K562 (cell line): Measurements from ENCODE around the gene WFDC6. TPM values are rescaled to one million over a fixed set of nuclear protein-coding genes. Genes with fewer than 3 reads are reported as not detected.

Experiments
- ATAC-seq: fragments of 200-7000 bp; cut with Tn5 transposase; 3 replicates; pipeline ENCODE4 v1.9.1; 2020; ENCODE audit warnings: moderate library complexity
- BruUV-seq: library from RNA; stranded (reverse); fragments of 400-500 nt; replicated peaks from 2 replicates; lab custom pipeline; 2021; lab: Mats Ljungman, UMichigan
- CTCF ChIA-PET: fragments of 300-600 bp; formaldehyde crosslinking; extraction: SDS; loops from one replicate; lab custom pipeline; 2021; ENCODE audit warnings: low intra/inter-chr PET ratio; lab: Yijun Ruan, JAX
- POLR2A ChIA-PET: fragments of 300-600, 350-650 bp; sonication (Branson Sonifier 250); formaldehyde crosslinking; extraction: SDS; loops from one replicate; lab custom pipeline; 2021; ENCODE audit warnings: antibody characterized with exemption, inconsistent platforms; lab: Yijun Ruan, JAX
- DNase-seq, 4 experiments: peaks; one replicate each; pipeline versions ENCODE4 v3.0.0 to v3.0.0-alpha.2; 2011 to 2018; ENCODE audit warnings: low spot score in 3 of 4, mixed read lengths in 3 of 4; ENCODE audit errors: extremely low read depth in 1 of 4
- FAIRE-seq: peaks from 2 replicates; lab custom pipeline; 2011; peaks lifted over from hg19 to GRCh38; lab: Jason Lieb, UNC
- H2AFZ ChIP-seq: 2 replicates; pipeline ENCODE4 v1.6.0; 2011; ENCODE audit warnings: low read depth, low read length, control low read depth, inconsistent platforms
- H3K27ac ChIP-seq: fragments of 200-600 bp; 3 replicates; pipeline ENCODE4 v1.8.0; 2011; ENCODE audit warnings: low read depth, mild to moderate bottlenecking, control low read depth, inconsistent platforms, low read length, moderate library complexity, mixed read lengths; ENCODE audit errors: extremely low read depth
- H3K27me3 ChIP-seq, 2 experiments: fragments of 300-600 bp in 1 of 2; 2 replicates in 1 of 2; 3 replicates in 1 of 2; pipeline versions ENCODE4 v1.6.0 to v1.8.0; 2011; ENCODE audit warnings: inconsistent platforms in 2 of 2, low read length in 2 of 2, mild to moderate bottlenecking in 1 of 2, mixed read lengths in 1 of 2, moderate library complexity in 1 of 2; ENCODE audit not compliant: control insufficient read depth in 2 of 2, insufficient read depth in 2 of 2
- H3K36me3 ChIP-seq: fragments of 300-600 bp; 3 replicates; pipeline ENCODE4 v1.8.0; 2011; ENCODE audit warnings: mild to moderate bottlenecking, low read length, inconsistent platforms; ENCODE audit not compliant: control insufficient read depth, insufficient read depth
- H3K4me1 ChIP-seq, 2 experiments: fragments of 200-600 bp in 1 of 2; replicated peaks in 1 of 2; 2 replicates in 1 of 2; 3 replicates in 1 of 2; pipeline versions ENCODE4 v1.5.1 to v1.8.0; 2011; ENCODE audit warnings: inconsistent platforms in 2 of 2, low read length in 2 of 2, mild to moderate bottlenecking in 1 of 2, mixed read lengths in 1 of 2, moderate library complexity in 1 of 2; ENCODE audit not compliant: control insufficient read depth in 2 of 2, insufficient read depth in 2 of 2
- H3K4me2 ChIP-seq: 2 replicates; pipeline ENCODE4 v1.6.1; 2011; ENCODE audit warnings: low read length, control low read depth, inconsistent platforms, mixed read lengths; ENCODE audit not compliant: insufficient read depth
- H3K4me3 ChIP-seq: fragments of 200-600 bp; sonication (generic), shearing (Covaris generic); 2 replicates; pipeline ENCODE4 v1.5.1; 2016; ENCODE audit warnings: control low read depth, inconsistent platforms
- H3K79me2 ChIP-seq: fragments of 200-600 bp; 3 replicates; pipeline ENCODE4 v1.8.0; 2011; ENCODE audit warnings: low read length, inconsistent platforms; ENCODE audit not compliant: control insufficient read depth, insufficient read depth
- H3K9ac ChIP-seq, 2 experiments: 2 replicates each; pipeline versions ENCODE4 v1.6.0 to v1.6.1; 2011; ENCODE audit warnings: low read depth in 2 of 2, low read length in 2 of 2, control low read depth in 1 of 2, inconsistent platforms in 1 of 2, mild to moderate bottlenecking in 1 of 2, mixed read lengths in 1 of 2; ENCODE audit not compliant: insufficient read depth in 1 of 2
- H3K9me1 ChIP-seq: one replicate; pipeline ENCODE4 v1.6.0; 2011; ENCODE audit warnings: inconsistent platforms, mild to moderate bottlenecking, low read length, moderate library complexity; ENCODE audit not compliant: control insufficient read depth, insufficient read depth
- H3K9me3 ChIP-seq: replicated peaks from 2 replicates; pipeline ENCODE4 v1.5.1; 2011; ENCODE audit warnings: low read depth, low read length, inconsistent platforms; ENCODE audit not compliant: control insufficient read depth, insufficient read depth
- H4K20me1 ChIP-seq: replicated peaks from 2 replicates; pipeline ENCODE4 v1.6.1; 2011; ENCODE audit warnings: low read length, inconsistent platforms, mixed read lengths; ENCODE audit not compliant: control insufficient read depth, insufficient read depth
- ARID3A ChIP-seq: IDR thresholded peaks from 2 replicates; pipeline ENCODE4 v1.6.1; 2012; ENCODE audit warnings: low read depth, low read length, improper control_type of control experiment, borderline replicate concordance
- ARID4B ChIP-seq: sonication (generic); formaldehyde crosslinking; IDR thresholded peaks from 2 replicates; pipeline ENCODE4 v1.8.0; 2022; ENCODE audit warnings: mild to moderate bottlenecking, missing genetic modification reagents
- KDM4B ChIP-seq, 2 experiments: fragments of 450-650 bp in 1 of 2; sonication (generic) in 1 of 2; IDR thresholded peaks; 2 replicates each; pipeline ENCODE4 v1.6.1; 2016 to 2017; ENCODE audit warnings: borderline replicate concordance in 2 of 2, antibody characterized with exemption in 1 of 2, low read depth in 1 of 2, mild to moderate bottlenecking in 1 of 2
- TAF7 ChIP-seq: fragments of 450-650 bp; IDR thresholded peaks from 2 replicates; pipeline ENCODE4 v1.6.1; 2016; ENCODE audit warnings: missing genetic modification characterization, missing compliant biosample characterization
- ZNF561 ChIP-seq: fragments of 450-650 bp; formaldehyde crosslinking; conservative IDR thresholded peaks from 2 replicates; pipeline ENCODE4 v1.4.0; 2020; ENCODE audit warnings: mild to moderate bottlenecking, moderate library complexity
- ZNF780A ChIP-seq: fragments of 250-450 bp; sonication (Bioruptor Pico); IDR thresholded peaks from 2 replicates; pipeline ENCODE4 v1.5.0; 2021; ENCODE audit warnings: mild to moderate bottlenecking
- WGBS: fragments of 100-300 bp; shearing (Covaris generic); methylation state at CpG from one replicate; pipeline ENCODE4 v1.1.6; 2016; ENCODE audit warnings: low coverage, mixed read lengths; ENCODE audit not compliant: insufficient coverage; ENCODE audit errors: missing lambda C conversion rate; 5-methylcytosine and 5-hydroxymethylcytosine counted together
- in situ Hi-C: fragments of 300-500 bp; cut with MboI; formaldehyde crosslinking; loops from 4 replicates; pipeline ENCODE4 v1.15.0; 2018; ENCODE audit warnings: inconsistent platforms, mixed read lengths
- intact Hi-C: fragments of 100-400 bp; cut with micrococcal nuclease; formaldehyde crosslinking; loops from 2 replicates; pipeline ENCODE4 v1.14.2; 2022
- polyA plus RNA-seq, 8 experiments: library from polyadenylated mRNA; depleted of rRNA in 4 of 8; stranded (reverse) in 5 of 8; unstranded in 3 of 8; fragments of >200 nt; fragmentation: Nextera tagmentation in 2 of 8; fragmentation: Illumina TruSeq in 1 of 8; extraction: Ambion mirVana in 2 of 8; extraction: Trizol in 1 of 8; gene quantifications; 2 replicates each; pipeline versions ENCODE4 v1.2.1 to v1.2.3, GENCODE V29; 2011 to 2014; ENCODE audit warnings: inconsistent platforms in 1 of 8, missing spikeins in 1 of 8
- small RNA-seq: library from RNA; depleted of rRNA; stranded (forward); fragments of <200 nt; gene quantifications from one replicate; pipeline ENCODE3, GENCODE V24; 2014
- total RNA-seq, 7 experiments: library from RNA; depleted of rRNA in 6 of 7; stranded (reverse); fragments of >200 nt in 6 of 7; fragmentation: Illumina TruSeq in 2 of 7; extraction: Trizol in 2 of 7; gene quantifications; 2 replicates each; pipeline versions ENCODE4 v1.2.1 to v1.2.3, GENCODE V29; 2011 to 2021; ENCODE audit warnings: low replicate concordance in 1 of 7

The WFDC6 gene
- total and polyA plus RNA-seq, 9 of the 15 experiments (the other 6 are each of a cell fraction or from before 2014, with no cell fraction given), result not detected

- Histone ChIP-seq H3K4me2 (no peak overlapping the region), H3K4me1 (no peaks in the 10 kb centered on the region), H2AFZ (no peak overlapping the region), H3K36me3 (no peaks in the 10 kb centered on the region), H4K20me1 (no peaks in the 10 kb centered on the region), H3K9me3 (no peaks in the 10 kb centered on the region), H3K9ac (no peak overlapping the region), H3K9me1 (no peaks in the 10 kb centered on the region), H3K79me2 (no peaks in the 10 kb centered on the region), H3K27me3 (peaks cover 12 to 34% of the 10 kb centered on the region in 2 experiments; a peak in 4 of 5 replicates), H3K4me3 (no peak overlapping the region), H3K27ac (no peak overlapping the region)
- CTCF ChIA-PET, result no interaction called here
- WGBS, result 2% methylated on average over 6 of the region's 6 CpGs
- FAIRE-seq (no peak), DNase-seq (no peak), ATAC-seq (no peak)
- intact Hi-C loops, result no loop called here
- no peak for TF ChIP-seq ZNF780A (CRISPR knock-in tag)
- TF ChIP-seq KDM4B (IDR thresholded peaks at IDR 0.05; ENCODE audit: borderline replicate concordance in 2 of 2, low read depth in 1 of 2), result no peak
- TF ChIP-seq ARID4B (CRISPR knock-in tag), result no peak
- no peak for TF ChIP-seq ARID3A
- TF ChIP-seq ZNF561 (CRISPR knock-in tag), result no peak
- no peak for TF ChIP-seq TAF7 (tag)
- no TSS peak for BruUV-seq
- in situ Hi-C loops, result no loop called here
- POLR2A ChIA-PET, result interaction anchor here (1.4 to 1.5 kb wide), 2 partner anchors 30 to 122 kb away, joined by 3 to 4 read pairs; partner anchors contain the start of gene SYS1
Measured at GRCh38 chr20:45484676-45485075, 54.6 kb downstream of the WFDC6 start.

Small RNA genes within 50 kb of the gene (small RNA-seq; reads per million reads assigned to genes)
- not detected for gene AL031663.1
- gene HSPD1P21, result not detected
- gene RNA5SP485, result 0.11 reads per million

Other genes starting within 250 kb of the WFDC6 start
Only the 7 nearest of the 17 such genes appear.
- 46.9 and 75.3 TPM in 2 replicates for gene PIGT, start 123.3 kb downstream of the WFDC6 start, total RNA-seq (2014; rRNA removed)
- 27.3 and 31.5 TPM in 2 replicates for gene PIGT, start 123.3 kb downstream of the WFDC6 start, total RNA-seq (2014; rRNA removed; fragmentation: Illumina TruSeq; extraction: Trizol)
- 49.2 and 53.0 TPM in 2 replicates for gene PIGT, start 123.3 kb downstream of the WFDC6 start, total RNA-seq (2015; rRNA removed; fragmentation: Illumina TruSeq; extraction: Trizol)
- 75.1 and 79.9 TPM in 2 replicates for gene PIGT, start 123.3 kb downstream of the WFDC6 start, total RNA-seq (2021)
- gene PIGT, start 123.3 kb downstream of the WFDC6 start, polyA plus RNA-seq (2011; rRNA removed), result 14.6 and 42.1 TPM in 2 replicates
- gene PIGT, start 123.3 kb downstream of the WFDC6 start, polyA plus RNA-seq (2014; fragmentation: Illumina TruSeq; extraction: Trizol), result 105 and 108 TPM in 2 replicates
- gene PIGT, start 123.3 kb downstream of the WFDC6 start, polyA plus RNA-seq (2014; fragmentation: Nextera tagmentation; extraction: Ambion mirVana), result 10 to 100 TPM; 33.7 to 68.4 TPM
- gene PIGT, start 123.3 kb downstream of the WFDC6 start, polyA plus RNA-seq (2014; rRNA removed), result 30.9 and 35.4 TPM in 2 replicates
- not detected in 2 replicates for gene WFDC2, start 69.7 kb downstream of the WFDC6 start, total RNA-seq (2014; rRNA removed)
- not detected in 2 replicates for gene WFDC2, start 69.7 kb downstream of the WFDC6 start, total RNA-seq (2014; rRNA removed; fragmentation: Illumina TruSeq; extraction: Trizol)
- gene WFDC2, start 69.7 kb downstream of the WFDC6 start, total RNA-seq (2015; rRNA removed; fragmentation: Illumina TruSeq; extraction: Trizol), result not detected in 2 replicates
- gene WFDC2, start 69.7 kb downstream of the WFDC6 start, total RNA-seq (2021), result not detected in 2 replicates
- not detected in 2 replicates for gene WFDC2, start 69.7 kb downstream of the WFDC6 start, polyA plus RNA-seq (2011; rRNA removed)
- not detected in 2 replicates for gene WFDC2, start 69.7 kb downstream of the WFDC6 start, polyA plus RNA-seq (2014; fragmentation: Illumina TruSeq; extraction: Trizol)
- not detected for gene WFDC2, start 69.7 kb downstream of the WFDC6 start, polyA plus RNA-seq (2014; fragmentation: Nextera tagmentation; extraction: Ambion mirVana)
- not detected in 2 replicates for gene WFDC2, start 69.7 kb downstream of the WFDC6 start, polyA plus RNA-seq (2014; rRNA removed)
- gene SPINT3, start 23.9 kb downstream of the WFDC6 start, total RNA-seq (2014; rRNA removed), result not detected in 2 replicates
- gene SPINT3, start 23.9 kb downstream of the WFDC6 start, total RNA-seq (2014; rRNA removed; fragmentation: Illumina TruSeq; extraction: Trizol), result not detected in 2 replicates
- not detected in 2 replicates for gene SPINT3, start 23.9 kb downstream of the WFDC6 start, total RNA-seq (2015; rRNA removed; fragmentation: Illumina TruSeq; extraction: Trizol)
- not detected in 2 replicates for gene SPINT3, start 23.9 kb downstream of the WFDC6 start, total RNA-seq (2021)
- gene SPINT3, start 23.9 kb downstream of the WFDC6 start, polyA plus RNA-seq (2011; rRNA removed), result not detected in 2 replicates
- not detected in 2 replicates for gene SPINT3, start 23.9 kb downstream of the WFDC6 start, polyA plus RNA-seq (2014; fragmentation: Illumina TruSeq; extraction: Trizol)
- not detected for gene SPINT3, start 23.9 kb downstream of the WFDC6 start, polyA plus RNA-seq (2014; fragmentation: Nextera tagmentation; extraction: Ambion mirVana)
- not detected in 2 replicates for gene SPINT3, start 23.9 kb downstream of the WFDC6 start, polyA plus RNA-seq (2014; rRNA removed)
- gene EPPIN, start 7.9 kb upstream of the WFDC6 start, total RNA-seq (2014; rRNA removed), result not detected in 2 replicates
- gene EPPIN, start 7.9 kb upstream of the WFDC6 start, total RNA-seq (2014; rRNA removed; fragmentation: Illumina TruSeq; extraction: Trizol), result not detected in 2 replicates
- not detected in 2 replicates for gene EPPIN, start 7.9 kb upstream of the WFDC6 start, total RNA-seq (2015; rRNA removed; fragmentation: Illumina TruSeq; extraction: Trizol)
- gene EPPIN, start 7.9 kb upstream of the WFDC6 start, total RNA-seq (2021), result not detected in 2 replicates
- gene EPPIN, start 7.9 kb upstream of the WFDC6 start, polyA plus RNA-seq (2011; rRNA removed), result not detected in 2 replicates
- gene EPPIN, start 7.9 kb upstream of the WFDC6 start, polyA plus RNA-seq (2014; fragmentation: Illumina TruSeq; extraction: Trizol), result not detected in 2 replicates
- gene EPPIN, start 7.9 kb upstream of the WFDC6 start, polyA plus RNA-seq (2014; fragmentation: Nextera tagmentation; extraction: Ambion mirVana), result not detected
- not detected in 2 replicates for gene EPPIN, start 7.9 kb upstream of the WFDC6 start, polyA plus RNA-seq (2014; rRNA removed)
- gene WFDC8, start 39.8 kb upstream of the WFDC6 start, total RNA-seq (2014; rRNA removed), result not detected in 2 replicates
- gene WFDC8, start 39.8 kb upstream of the WFDC6 start, total RNA-seq (2014; rRNA removed; fragmentation: Illumina TruSeq; extraction: Trizol), result not detected in 2 replicates
- not detected in 2 replicates for gene WFDC8, start 39.8 kb upstream of the WFDC6 start, total RNA-seq (2015; rRNA removed; fragmentation: Illumina TruSeq; extraction: Trizol)
- not detected in 2 replicates for gene WFDC8, start 39.8 kb upstream of the WFDC6 start, total RNA-seq (2021)
- gene WFDC8, start 39.8 kb upstream of the WFDC6 start, polyA plus RNA-seq (2011; rRNA removed), result not detected in 2 replicates
- gene WFDC8, start 39.8 kb upstream of the WFDC6 start, polyA plus RNA-seq (2014; fragmentation: Illumina TruSeq; extraction: Trizol), result not detected in 2 replicates
- gene WFDC8, start 39.8 kb upstream of the WFDC6 start, polyA plus RNA-seq (2014; fragmentation: Nextera tagmentation; extraction: Ambion mirVana), result not detected
- not detected in 2 replicates for gene WFDC8, start 39.8 kb upstream of the WFDC6 start, polyA plus RNA-seq (2014; rRNA removed)
- not detected in 2 replicates for gene WFDC10A, start 90.3 kb upstream of the WFDC6 start, total RNA-seq (2014; rRNA removed)
- gene WFDC10A, start 90.3 kb upstream of the WFDC6 start, total RNA-seq (2014; rRNA removed; fragmentation: Illumina TruSeq; extraction: Trizol), result not detected in 2 replicates
- gene WFDC10A, start 90.3 kb upstream of the WFDC6 start, total RNA-seq (2015; rRNA removed; fragmentation: Illumina TruSeq; extraction: Trizol), result not detected in 2 replicates
- gene WFDC10A, start 90.3 kb upstream of the WFDC6 start, total RNA-seq (2021), result not detected in 2 replicates
- not detected in 2 replicates for gene WFDC10A, start 90.3 kb upstream of the WFDC6 start, polyA plus RNA-seq (2011; rRNA removed)
- gene WFDC10A, start 90.3 kb upstream of the WFDC6 start, polyA plus RNA-seq (2014; fragmentation: Illumina TruSeq; extraction: Trizol), result not detected in 2 replicates
- not detected for gene WFDC10A, start 90.3 kb upstream of the WFDC6 start, polyA plus RNA-seq (2014; fragmentation: Nextera tagmentation; extraction: Ambion mirVana)
- gene WFDC10A, start 90.3 kb upstream of the WFDC6 start, polyA plus RNA-seq (2014; rRNA removed), result not detected in 2 replicates
- gene WFDC9, start 91.8 kb upstream of the WFDC6 start, total RNA-seq (2014; rRNA removed), result not detected in 2 replicates
- gene WFDC9, start 91.8 kb upstream of the WFDC6 start, total RNA-seq (2014; rRNA removed; fragmentation: Illumina TruSeq; extraction: Trizol), result not detected in 2 replicates
- gene WFDC9, start 91.8 kb upstream of the WFDC6 start, total RNA-seq (2015; rRNA removed; fragmentation: Illumina TruSeq; extraction: Trizol), result not detected in 2 replicates
- gene WFDC9, start 91.8 kb upstream of the WFDC6 start, total RNA-seq (2021), result not detected in 2 replicates
- gene WFDC9, start 91.8 kb upstream of the WFDC6 start, polyA plus RNA-seq (2011; rRNA removed), result not detected in 2 replicates
- gene WFDC9, start 91.8 kb upstream of the WFDC6 start, polyA plus RNA-seq (2014; fragmentation: Illumina TruSeq; extraction: Trizol), result not detected in 2 replicates
- not detected for gene WFDC9, start 91.8 kb upstream of the WFDC6 start, polyA plus RNA-seq (2014; fragmentation: Nextera tagmentation; extraction: Ambion mirVana)
- gene WFDC9, start 91.8 kb upstream of the WFDC6 start, polyA plus RNA-seq (2014; rRNA removed), result not detected in 2 replicates